Astrocyte (in vitro differentiated cells and primary cell): ENCODE results near the gene FARS2. TPM values are rescaled to one million over a fixed set of nuclear protein-coding genes. Genes with fewer than 3 reads are reported as not detected.
A peak's percentile ranks its signal among the peaks of the same experiment; 100 is the strongest.

Source experiments
- DNase-seq: peaks from one replicate; pipeline ENCODE4 v3.0.0-alpha.2; 2010; ENCODE audit warnings: low read depth
- FAIRE-seq: peaks from 2 replicates; lab custom pipeline; 2011; peaks lifted over from hg19 to GRCh38; lab: Jason Lieb, UNC
- H2AFZ ChIP-seq: 2 replicates; pipeline ENCODE4 v1.6.0; 2012; ENCODE audit warnings: low read depth, low read length, inconsistent platforms
- H3K27ac ChIP-seq: 2 replicates; pipeline ENCODE4 v1.5.1; 2011; ENCODE audit warnings: low read depth, low read length, inconsistent platforms
- H3K27me3 ChIP-seq: 2 replicates; pipeline ENCODE4 v1.6.0; 2011; ENCODE audit warnings: low read length, inconsistent platforms; ENCODE audit not compliant: insufficient read depth
- H3K36me3 ChIP-seq: 2 replicates; pipeline ENCODE4 v1.5.1; 2011; ENCODE audit warnings: low read length, inconsistent platforms; ENCODE audit not compliant: insufficient read depth
- H3K4me1 ChIP-seq: 2 replicates; pipeline ENCODE4 v1.5.1; 2011; ENCODE audit warnings: low read length, inconsistent platforms; ENCODE audit not compliant: insufficient read depth
- H3K4me2 ChIP-seq: 2 replicates; pipeline ENCODE4 v1.6.0; 2012; ENCODE audit warnings: low read length, inconsistent platforms
- H3K4me3 ChIP-seq: 2 replicates; pipeline ENCODE4 v1.5.1; 2011; ENCODE audit warnings: low read depth, mild to moderate bottlenecking, low read length, inconsistent platforms; ENCODE audit not compliant: insufficient read depth
- H3K79me2 ChIP-seq: 2 replicates; pipeline ENCODE4 v1.6.0; 2012; ENCODE audit warnings: mild to moderate bottlenecking, low read length, inconsistent platforms; ENCODE audit not compliant: insufficient read depth
- H3K9ac ChIP-seq: 2 replicates; pipeline ENCODE4 v1.6.0; 2012; ENCODE audit warnings: mild to moderate bottlenecking, low read length, inconsistent platforms
- H3K9me3 ChIP-seq: 2 replicates; pipeline ENCODE4 v1.5.1; 2012; ENCODE audit warnings: low read depth, mild to moderate bottlenecking, low read length, inconsistent platforms; ENCODE audit not compliant: insufficient read depth
- H4K20me1 ChIP-seq: 2 replicates; pipeline ENCODE4 v1.6.0; 2012; ENCODE audit warnings: low read length, inconsistent platforms; ENCODE audit not compliant: insufficient read depth
- H3K27ac Mint-ChIP-seq: one replicate; pipeline ENCODE4 v1.8.0; 2021; ENCODE audit warnings: mild to moderate bottlenecking, mixed read lengths; ENCODE audit not compliant: unreplicated experiment
- H3K27me3 Mint-ChIP-seq: one replicate; pipeline ENCODE4 v1.8.0; 2021; ENCODE audit warnings: low read depth, mixed read lengths; ENCODE audit not compliant: unreplicated experiment
- H3K36me3 Mint-ChIP-seq: one replicate; pipeline ENCODE4 v1.8.0; 2021; ENCODE audit warnings: low read depth, mixed read lengths; ENCODE audit not compliant: unreplicated experiment
- H3K4me1 Mint-ChIP-seq: one replicate; pipeline ENCODE4 v1.8.0; 2021; ENCODE audit warnings: low read depth, mixed read lengths; ENCODE audit not compliant: unreplicated experiment
- H3K4me3 Mint-ChIP-seq: one replicate; pipeline ENCODE4 v1.8.0; 2021; ENCODE audit warnings: mild to moderate bottlenecking, moderate library complexity, mixed read lengths; ENCODE audit not compliant: unreplicated experiment
- H3K9me3 Mint-ChIP-seq: one replicate; pipeline ENCODE4 v1.8.0; 2021; ENCODE audit warnings: mild to moderate bottlenecking, mixed read lengths; ENCODE audit not compliant: unreplicated experiment
- CTCF ChIP-seq: IDR thresholded peaks from 2 replicates; pipeline ENCODE4 v1.5.1; 2011; ENCODE audit warnings: low read depth, mild to moderate bottlenecking, inconsistent platforms, low read length, moderate library complexity; ENCODE audit not compliant: insufficient read depth
- EZH2 ChIP-seq: IDR thresholded peaks from 2 replicates; pipeline ENCODE4 v1.6.1; 2012; ENCODE audit warnings: mild to moderate bottlenecking, low read length, inconsistent platforms; ENCODE audit not compliant: insufficient read depth
- total RNA-seq: library from RNA; stranded (reverse); gene quantifications from 2 replicates; pipeline ENCODE4 v1.2.1, GENCODE V29; 2021

Gene FARS2
- total RNA-seq, 1 donor from 2014 or later: 13.3 TPM

GRCh38 chr6:5657684-5658430 lies 396.5 kb downstream of the FARS2 start:
- no peak overlapping the region for H2AFZ ChIP-seq

GRCh38 chr6:5659467-5659866 lies 398.2 kb downstream of the FARS2 start:
- Mint-ChIP-seq H3K4me1 (peaks cover 4% of the 10 kb centered on the region), H3K27me3 (no peaks in the 10 kb centered on the region), H3K4me3 (no peak overlapping the region), H3K36me3 (peaks cover 8% of the 10 kb centered on the region), H3K9me3 (no peaks in the 10 kb centered on the region), H3K27ac (no peak overlapping the region)
- Histone ChIP-seq H3K9me3 (no peaks in the 10 kb centered on the region), H4K20me1 (no peaks in the 10 kb centered on the region), H2AFZ (no peak overlapping the region), H3K9ac (no peak overlapping the region), H3K4me3 (no peak overlapping the region), H3K79me2 (no peaks in the 10 kb centered on the region), H3K27ac (no peak overlapping the region), H3K4me1 (peaks cover 3% of the 10 kb centered on the region), H3K4me2 (no peak overlapping the region), H3K36me3 (no peaks in the 10 kb centered on the region), H3K27me3 (no peaks in the 10 kb centered on the region)
- no peak for TF ChIP-seq EZH2
- FAIRE-seq (no peak), DNase-seq (peak; percentile 35)

More at GRCh38 chr6:5657684-5658430, 396.5 kb downstream of the FARS2 start:
- H3K9ac ChIP-seq: no peak overlapping the region
- TF ChIP-seq CTCF: no peak
- no peak for TF ChIP-seq EZH2
- no peaks in the 10 kb centered on the region for H3K36me3 ChIP-seq
- DNase-seq: peak; percentile 41
- FAIRE-seq: no peak
- no peak overlapping the region for H3K27ac ChIP-seq
- peaks cover 3% of the 10 kb centered on the region for H3K4me1 ChIP-seq
- no peaks in the 10 kb centered on the region for H3K79me2 ChIP-seq
- H3K27me3 ChIP-seq: no peaks in the 10 kb centered on the region
- Mint-ChIP-seq H3K4me1 (peaks cover 2% of the 10 kb centered on the region), H3K27me3 (no peaks in the 10 kb centered on the region), H3K27ac (no peak overlapping the region), H3K9me3 (no peaks in the 10 kb centered on the region), H3K36me3 (peaks cover 8% of the 10 kb centered on the region), H3K4me3 (no peak overlapping the region)
- H3K4me3 ChIP-seq: no peak overlapping the region
- H3K9me3 ChIP-seq: no peaks in the 10 kb centered on the region
- H4K20me1 ChIP-seq: no peaks in the 10 kb centered on the region
- no peak overlapping the region for H3K4me2 ChIP-seq

- no peaks in the 10 kb centered on the region for H3K27me3 Mint-ChIP-seq
- no peak overlapping the region for H3K9ac ChIP-seq
- H3K9me3 Mint-ChIP-seq: no peaks in the 10 kb centered on the region
- H3K9me3 ChIP-seq: no peaks in the 10 kb centered on the region
- DNase-seq (no peak), FAIRE-seq (no peak)
- H3K4me1 ChIP-seq: peaks cover 3% of the 10 kb centered on the region
- no peak overlapping the region for H3K4me3 Mint-ChIP-seq
- H3K27ac Mint-ChIP-seq: no peak overlapping the region
- H3K4me1 Mint-ChIP-seq: peaks cover 4% of the 10 kb centered on the region
- H3K4me3 ChIP-seq: no peak overlapping the region
- peaks cover 2% of the 10 kb centered on the region for H3K36me3 Mint-ChIP-seq
- no peaks in the 10 kb centered on the region for H3K36me3 ChIP-seq
- H2AFZ ChIP-seq: no peak overlapping the region
- no peak for TF ChIP-seq CTCF
- TF ChIP-seq EZH2: no peak
- H4K20me1 ChIP-seq: no peaks in the 10 kb centered on the region
- no peaks in the 10 kb centered on the region for H3K27me3 ChIP-seq
- H3K27ac ChIP-seq: no peak overlapping the region
- no peaks in the 10 kb centered on the region for H3K79me2 ChIP-seq
- H3K4me2 ChIP-seq: no peak overlapping the region
These were observed 399.5 kb downstream of the FARS2 start for GRCh38 chr6:5660772-5661171.
